HL-60/S4 treated with retinoic acid at 250 ng/mL for 4 days and 3 days (cell line): Measurements from ENCODE around the gene NMNAT2.

ENCODE experiments used
- in situ Hi-C: fragments of 300-500 bp; cut with MboI; formaldehyde crosslinking; loops from 2 replicates; pipeline ENCODE4 v1.7.0; 2022; ENCODE audit warnings: low sequenced_read_pairs

Gene NMNAT2

DNA sequence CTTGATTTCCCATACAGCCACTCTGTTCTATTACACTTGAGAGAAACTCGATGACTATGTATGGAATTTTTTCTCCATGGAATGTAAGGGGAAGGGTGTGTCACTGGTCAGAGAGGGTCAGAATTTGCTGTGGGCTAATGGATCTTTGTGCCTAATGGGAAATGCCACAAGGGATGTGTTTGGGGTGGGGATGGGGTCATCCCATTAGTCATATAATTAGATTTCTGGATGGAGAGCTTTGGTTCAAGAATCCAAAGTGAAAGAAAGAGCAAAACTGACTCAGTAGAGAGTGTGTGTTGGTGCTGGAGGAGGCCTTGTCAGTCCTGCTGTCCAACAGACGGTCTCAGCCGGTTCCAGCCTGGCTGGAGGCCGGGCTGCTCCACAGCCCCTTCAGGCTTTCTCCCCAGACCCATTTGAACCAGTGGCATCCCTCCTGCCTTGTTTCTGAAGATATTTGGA lies 145.8 kb downstream of the NMNAT2 start:
- in situ Hi-C loops: no loop called here

DNA sequence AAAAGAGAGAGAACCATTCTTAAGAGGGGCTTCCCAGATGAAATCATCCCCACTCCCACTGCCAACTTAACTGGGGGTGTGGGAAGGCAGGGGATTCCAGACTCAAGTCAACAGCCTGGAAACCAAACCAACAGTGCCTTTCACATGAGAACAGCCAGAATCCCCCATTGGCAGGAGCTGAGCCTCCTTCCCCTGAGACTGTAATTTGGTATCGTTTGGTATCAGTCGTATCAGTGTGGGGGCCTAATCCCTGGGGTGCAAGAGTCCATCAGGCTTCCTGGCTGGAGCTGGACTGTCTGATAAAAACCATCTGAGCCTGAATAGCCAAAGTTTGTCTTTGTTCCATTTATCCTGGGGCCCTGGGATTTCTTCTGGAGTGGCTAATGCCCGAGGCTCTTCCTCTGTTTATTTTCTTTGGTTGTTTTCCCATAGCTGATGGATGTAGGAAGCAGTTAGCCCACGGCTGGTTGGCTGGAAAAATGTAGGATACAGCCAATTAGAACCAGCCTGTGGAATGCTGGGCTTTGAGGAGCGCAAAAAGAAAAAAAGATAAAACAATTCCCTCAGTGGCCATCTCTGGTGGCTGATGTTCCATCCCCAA lies 147.5 kb downstream of the NMNAT2 start:
- in situ Hi-C loops: no loop called here

DNA sequence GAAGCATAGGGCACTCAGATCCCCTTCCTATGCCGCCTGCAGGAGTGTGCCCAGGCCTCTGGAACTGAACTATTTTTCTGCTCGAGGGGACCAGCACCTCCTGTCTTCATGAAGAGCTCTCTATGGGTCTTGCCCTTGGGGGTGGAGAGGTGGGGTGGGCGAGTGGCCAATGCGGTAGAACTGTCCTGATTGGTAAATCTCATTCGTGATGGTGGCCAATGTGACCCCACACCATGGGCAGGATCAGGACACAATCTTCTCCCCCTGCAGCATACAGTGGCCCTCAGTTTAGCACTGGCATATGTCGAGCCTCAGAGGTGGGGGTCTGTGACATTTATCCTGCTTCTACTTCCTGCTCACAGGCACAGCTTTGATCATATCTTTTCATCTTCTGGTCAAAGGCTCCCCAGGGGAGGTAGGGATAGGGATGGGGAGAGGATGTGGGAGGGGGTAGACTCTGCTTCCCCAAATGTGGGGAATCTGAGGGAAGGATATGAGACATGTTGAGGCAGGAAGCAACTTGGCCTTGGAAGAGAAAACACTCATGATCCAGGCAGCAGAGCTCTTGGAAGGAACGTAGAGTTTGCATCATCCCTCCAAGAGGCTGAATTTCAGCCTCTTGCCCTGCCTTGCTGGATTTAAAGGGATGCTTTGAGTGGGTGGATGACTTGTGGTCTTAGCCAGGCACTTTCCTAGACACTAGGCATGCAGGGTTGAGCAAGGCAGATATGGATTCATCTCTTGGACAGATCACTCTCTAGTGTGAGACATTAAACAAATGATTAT lies 150.3 kb downstream of the NMNAT2 start:
- in situ Hi-C loops: no loop called here

DNA sequence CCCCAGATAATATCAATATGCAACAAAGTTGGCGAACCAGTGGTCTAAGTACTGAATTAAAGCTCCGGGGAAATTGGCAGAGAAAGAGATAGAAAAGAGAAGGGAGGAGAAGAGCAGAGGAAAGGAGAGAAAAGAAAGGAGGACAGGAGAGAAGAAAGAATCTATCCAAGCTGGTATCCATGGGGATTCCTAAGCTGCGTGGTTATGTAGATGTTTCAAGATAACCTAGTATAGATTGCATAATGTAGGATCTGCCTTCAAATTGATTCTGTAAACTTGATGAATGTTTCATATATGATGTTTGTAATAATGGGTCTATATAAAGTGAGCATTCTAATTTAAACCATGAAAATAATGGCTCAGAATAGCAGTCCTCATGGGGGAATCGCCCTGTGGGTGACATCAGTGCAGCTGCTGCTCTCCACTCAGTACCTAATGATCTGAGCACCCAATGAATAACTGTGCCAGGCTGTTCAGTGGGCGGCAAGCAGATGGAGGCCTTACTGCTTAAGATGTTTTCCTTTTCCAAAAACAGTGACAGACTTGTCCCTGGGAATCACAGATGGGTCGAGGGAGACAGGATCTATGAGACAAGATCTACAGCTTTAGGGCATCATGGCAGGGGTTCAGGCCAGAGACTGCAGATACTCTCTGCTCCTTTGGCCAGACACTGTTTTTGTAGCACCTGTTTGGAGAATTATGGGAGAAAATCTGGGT lies 154.1 kb downstream of the NMNAT2 start:
- in situ Hi-C loops: no loop called here

DNA sequence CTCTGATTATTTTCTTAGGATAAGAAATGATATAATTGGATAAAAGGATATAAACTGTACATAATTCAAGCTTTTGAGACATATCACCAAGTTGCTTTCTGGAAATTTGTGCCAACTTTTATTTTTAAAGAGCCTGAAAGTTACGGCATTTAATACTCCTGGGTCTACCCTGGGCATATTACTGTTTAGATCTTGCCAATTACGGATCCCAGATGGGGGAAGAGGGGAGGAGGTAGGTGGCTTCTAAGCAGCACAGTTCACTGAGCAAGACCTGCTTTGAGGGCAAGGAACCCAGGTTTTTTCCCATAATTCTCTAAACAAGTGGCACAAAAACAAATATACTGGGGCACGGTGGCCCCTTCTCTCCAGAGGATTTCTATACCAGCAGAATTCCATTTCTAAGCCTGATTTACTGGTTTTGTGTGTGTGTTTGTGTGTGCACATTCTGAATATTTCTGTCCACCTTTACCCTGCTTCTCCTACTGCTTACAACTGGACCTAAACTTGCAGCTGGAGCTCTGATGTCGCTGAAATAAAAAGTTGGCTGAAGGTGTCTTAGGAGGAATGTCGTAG lies 155.5 kb downstream of the NMNAT2 start:
- in situ Hi-C loops: no loop called here

DNA sequence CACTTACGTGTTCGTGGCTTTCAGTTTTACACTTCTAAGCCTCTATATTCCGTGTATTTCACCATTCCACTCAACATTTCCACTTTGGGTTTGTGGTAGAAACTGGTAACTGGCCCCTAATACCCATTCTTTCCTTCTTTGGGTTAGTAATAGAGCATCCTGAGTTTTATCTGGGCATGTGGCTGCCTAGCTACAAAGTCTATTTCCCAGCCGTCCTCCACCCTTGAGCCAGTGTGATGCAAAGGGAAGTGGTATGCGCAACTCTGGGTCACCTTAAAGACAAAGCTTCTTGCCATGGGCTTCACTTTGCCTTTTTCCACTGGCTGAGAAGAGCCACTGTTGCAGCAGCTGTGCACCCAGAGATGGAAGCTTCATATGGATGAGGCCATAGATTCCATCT lies 158.3 kb downstream of the NMNAT2 start:
- in situ Hi-C loops: no loop called here

DNA sequence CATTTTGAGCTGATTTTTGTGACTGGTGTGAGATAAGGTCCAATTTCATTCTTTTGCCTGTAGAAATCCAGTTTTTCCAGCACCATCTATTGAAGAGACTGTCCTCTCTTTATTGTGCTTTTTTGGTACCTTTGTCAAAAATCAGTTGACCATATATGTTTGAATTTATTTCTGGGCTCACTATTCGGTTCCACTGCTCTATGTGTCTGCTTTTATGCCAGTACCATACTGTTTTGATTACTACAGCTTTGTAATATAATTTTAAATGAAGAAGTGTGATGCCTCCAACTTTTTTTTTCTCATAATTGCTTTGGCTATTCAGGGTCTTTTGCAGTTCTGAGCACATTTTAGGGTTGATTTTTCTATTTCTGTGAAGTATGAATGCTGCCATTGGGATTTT lies 163.1 kb downstream of the NMNAT2 start:
- in situ Hi-C loops: no loop called here

DNA sequence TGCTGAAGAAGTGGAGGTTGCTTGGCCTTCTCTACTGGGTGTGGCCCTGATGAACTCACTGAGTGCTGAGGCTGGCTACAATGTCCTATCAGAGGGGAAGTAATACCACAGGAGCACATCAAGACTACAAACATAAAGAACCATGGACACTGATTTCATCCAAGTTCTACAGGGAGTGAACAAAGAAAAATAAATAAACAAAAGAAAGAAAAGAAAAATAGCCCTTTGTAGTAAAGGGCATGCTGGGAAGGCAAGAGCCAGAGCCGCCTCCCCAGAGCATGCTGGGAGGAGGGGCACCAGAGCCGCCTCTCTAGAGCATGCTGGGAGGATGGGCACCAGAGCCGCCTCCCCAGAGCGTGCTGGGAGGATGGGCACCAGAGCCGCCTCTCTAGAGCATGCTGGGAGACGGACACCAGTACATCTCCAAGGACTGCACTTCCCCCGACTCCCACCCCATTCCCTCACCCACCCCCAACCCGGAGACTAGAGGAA lies 166.2 kb downstream of the NMNAT2 start:
- in situ Hi-C loops: no loop called here

DNA sequence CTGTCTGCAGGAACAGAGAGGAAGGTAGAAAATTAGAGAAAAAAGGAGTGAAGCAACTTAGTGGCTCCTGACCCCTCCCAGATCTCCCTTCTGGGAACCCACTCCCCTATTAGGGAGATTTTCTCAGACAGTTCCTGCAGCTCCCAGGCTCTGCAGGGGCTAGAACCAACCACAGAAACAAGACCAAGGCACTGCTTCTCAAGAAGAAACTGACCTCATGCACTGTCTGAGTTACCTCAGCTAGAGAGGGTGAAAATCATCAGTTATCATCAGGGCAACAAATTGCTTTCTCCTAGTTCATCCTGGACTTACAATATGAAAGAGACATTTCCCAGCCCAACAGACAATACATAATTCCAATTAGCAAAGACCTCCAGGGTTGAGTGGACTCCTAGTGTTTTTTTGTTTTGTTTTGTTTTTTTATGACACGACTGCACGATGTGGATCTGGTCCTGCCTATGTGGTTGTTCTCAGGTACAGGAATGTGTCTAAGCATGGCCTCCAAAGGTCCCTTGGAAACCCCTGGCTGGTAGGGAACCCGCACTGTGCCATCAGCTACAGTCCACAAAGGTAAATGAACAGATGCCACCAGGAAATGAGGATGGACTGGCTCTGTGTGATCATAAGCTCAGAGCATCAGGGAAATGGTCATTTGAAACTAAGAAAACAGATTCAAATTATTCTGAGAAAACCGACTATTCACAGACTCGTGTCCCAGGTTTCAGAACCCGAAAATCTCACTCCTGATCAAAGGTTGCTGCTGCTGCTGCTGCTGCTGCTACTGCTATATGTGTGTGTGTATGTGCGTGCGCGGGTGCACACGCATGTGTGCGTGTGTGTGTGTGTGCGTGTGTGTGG lies 166.8 kb downstream of the NMNAT2 start:
- in situ Hi-C loops: no loop called here

DNA sequence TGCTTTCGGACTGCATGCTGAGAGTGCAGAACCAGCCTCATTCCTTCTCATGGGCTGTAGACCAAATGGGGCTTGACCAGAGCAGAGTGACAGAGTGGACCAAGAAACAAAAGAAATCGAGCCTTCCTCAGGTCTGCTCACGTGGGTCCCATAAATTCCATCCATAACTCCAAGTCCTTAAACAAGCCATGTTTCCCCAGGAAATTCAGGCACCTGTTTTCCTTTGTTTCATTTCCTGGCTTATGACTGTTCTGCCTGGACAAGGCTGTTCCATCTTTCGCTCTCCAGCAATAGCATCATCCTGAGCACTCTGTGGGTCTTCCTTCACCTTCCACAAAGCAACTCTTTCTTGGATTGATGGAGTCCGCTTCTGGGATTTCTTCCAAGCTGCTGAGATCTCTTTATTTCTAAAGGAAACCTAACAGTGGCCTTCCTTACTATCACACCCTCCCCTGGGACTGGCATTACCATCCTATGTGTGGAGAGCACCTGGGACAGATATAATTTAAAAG lies 168.2 kb downstream of the NMNAT2 start:
- in situ Hi-C loops: no loop called here

DNA sequence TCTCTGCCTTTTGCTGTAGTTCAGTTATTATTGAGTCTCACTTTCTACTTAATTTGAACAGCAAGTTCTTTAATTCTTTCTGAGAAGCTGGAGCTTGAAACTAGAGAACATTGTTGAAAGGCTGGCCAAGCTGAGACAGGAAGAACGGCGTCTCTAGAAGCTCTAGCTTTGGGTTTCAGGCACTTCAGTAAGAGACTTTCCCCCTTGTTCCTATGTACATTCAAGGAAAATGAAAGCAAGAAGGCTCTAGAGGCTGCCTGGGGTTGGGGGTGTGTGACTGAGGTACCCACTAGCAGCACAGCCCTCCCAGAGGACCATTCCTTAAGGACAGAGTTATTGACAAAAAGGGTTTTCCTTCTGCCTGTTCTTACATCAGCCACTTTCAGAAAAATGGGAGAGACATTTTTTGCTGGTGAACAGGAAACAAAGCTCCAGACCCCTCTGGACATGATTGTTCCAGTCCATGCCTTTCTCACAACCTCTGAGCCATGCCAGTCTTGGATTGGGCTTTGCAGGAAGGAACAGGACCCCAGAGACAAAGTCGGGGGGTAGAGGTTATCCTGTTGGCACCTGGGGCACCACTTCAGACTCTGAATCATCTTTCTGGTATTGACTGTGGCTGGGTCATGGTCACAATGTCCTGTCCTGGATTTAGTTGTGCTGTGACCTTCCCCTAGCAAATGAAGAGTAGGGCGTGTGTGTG lies 169.0 kb downstream of the NMNAT2 start:
- in situ Hi-C loops: no loop called here

DNA sequence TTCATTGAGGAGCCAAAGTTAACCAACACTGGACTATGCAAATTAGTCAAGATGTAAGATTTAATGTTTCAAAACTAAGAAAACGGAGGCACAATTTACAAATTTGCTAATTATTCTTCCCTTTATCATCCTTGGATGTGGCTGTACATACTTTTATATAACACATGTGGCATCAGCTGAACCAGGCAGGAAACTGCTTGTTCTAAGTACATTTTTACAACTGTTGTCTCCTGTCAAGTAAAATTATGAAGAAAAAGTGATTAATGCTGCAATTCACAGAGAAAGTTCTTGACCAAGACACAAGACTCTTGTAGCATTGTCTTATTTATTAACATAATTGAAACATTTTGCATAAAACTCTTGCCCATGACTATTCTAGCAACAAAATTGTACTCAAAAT lies 170.2 kb downstream of the NMNAT2 start:
- in situ Hi-C loops: no loop called here

DNA sequence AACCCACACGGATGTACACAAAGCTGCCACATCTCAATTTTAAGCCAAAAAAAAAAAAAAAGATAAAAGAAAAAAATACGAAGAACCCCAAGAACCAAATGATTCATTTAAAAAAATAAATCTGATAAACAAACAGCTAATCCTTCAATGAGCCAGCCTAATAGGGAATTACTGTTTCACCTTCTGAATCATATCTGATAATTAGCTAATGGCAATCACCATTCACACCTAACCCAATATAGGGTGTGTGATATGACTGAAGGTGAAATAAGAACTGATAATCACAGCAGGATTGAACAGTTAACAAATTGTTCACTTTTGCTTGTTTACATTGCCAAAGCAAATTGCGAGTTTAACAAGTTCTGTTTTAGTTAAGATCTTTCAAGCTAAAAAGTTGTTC lies 170.7 kb downstream of the NMNAT2 start:
- in situ Hi-C loops: no loop called here

DNA sequence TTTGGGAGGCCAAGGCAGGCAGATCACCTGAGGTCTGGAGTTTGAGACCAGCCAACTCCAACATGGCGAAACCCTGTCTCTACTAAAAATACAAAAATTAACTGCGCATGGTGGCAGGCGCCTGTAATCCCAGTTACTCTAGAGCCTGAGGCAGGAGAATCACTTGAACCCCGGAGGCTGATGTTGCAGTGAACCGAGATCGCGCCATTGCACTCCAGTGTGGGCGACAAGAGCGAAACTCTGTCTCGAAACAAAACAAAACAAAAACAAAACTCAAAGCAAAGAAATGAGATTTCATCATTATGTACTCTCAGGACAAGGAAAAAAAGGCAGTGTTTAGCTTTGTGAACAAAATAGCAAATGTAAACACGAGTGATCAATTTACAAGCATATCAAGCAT lies 171.1 kb downstream of the NMNAT2 start:
- in situ Hi-C loops: no loop called here

DNA sequence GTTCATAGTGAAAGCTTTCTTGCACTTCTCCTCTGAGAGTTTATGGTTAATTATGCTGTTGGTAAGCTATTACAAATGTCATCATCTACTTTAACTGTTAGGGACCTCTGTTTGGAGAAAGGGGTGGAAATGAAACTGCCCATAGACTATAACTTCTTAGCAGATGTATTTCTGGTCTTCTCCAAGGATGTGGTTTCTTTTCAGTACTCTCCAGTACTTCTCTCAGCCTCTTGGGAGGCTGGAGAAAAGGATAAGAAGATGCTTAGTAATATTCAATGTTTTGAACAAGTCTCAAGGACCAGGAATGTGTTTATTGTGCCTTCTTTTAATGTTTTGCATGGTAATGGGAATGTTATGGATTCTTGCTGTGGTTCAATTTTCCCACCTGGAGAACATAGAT lies 171.7 kb downstream of the NMNAT2 start:
- in situ Hi-C loops: no loop called here

DNA sequence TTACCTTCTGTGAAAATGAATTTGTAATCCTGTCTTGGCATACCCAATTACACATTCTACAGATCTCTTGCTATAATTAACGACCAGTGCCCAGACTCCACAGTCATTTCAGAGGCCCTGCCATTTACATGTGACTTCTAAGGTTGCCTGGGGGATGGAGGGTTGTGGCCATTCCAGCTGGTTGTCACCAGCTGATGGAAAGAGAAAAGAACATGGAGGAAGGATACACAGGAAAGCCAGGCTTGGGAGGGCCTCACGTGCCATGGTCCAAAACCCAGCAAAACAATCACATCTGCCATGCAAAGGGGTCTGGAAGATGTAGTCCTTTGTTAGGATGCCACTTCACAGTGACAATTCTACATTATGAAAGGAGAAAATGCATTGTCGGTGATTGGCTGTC lies 172.8 kb downstream of the NMNAT2 start:
- in situ Hi-C loops: no loop called here

DNA sequence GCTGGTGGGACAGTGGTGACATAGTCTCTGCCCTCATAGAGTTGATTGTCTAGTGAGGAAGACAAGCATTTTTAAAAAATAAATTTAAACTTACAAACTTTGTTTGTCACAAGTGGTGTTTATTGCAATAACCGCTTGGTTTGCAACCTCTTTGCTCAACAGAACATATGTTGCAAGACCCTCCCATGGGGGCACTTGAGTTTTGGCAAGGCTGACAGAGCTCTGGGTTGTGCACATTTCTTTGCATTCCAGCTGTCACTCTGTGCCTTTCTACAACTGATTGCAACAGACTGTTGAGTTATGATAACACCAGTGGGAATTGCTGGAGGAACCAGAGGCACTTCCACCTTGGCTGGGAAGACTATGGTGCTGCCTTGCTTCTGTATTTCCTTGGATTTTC lies 173.7 kb downstream of the NMNAT2 start:
- in situ Hi-C loops: no loop called here

DNA sequence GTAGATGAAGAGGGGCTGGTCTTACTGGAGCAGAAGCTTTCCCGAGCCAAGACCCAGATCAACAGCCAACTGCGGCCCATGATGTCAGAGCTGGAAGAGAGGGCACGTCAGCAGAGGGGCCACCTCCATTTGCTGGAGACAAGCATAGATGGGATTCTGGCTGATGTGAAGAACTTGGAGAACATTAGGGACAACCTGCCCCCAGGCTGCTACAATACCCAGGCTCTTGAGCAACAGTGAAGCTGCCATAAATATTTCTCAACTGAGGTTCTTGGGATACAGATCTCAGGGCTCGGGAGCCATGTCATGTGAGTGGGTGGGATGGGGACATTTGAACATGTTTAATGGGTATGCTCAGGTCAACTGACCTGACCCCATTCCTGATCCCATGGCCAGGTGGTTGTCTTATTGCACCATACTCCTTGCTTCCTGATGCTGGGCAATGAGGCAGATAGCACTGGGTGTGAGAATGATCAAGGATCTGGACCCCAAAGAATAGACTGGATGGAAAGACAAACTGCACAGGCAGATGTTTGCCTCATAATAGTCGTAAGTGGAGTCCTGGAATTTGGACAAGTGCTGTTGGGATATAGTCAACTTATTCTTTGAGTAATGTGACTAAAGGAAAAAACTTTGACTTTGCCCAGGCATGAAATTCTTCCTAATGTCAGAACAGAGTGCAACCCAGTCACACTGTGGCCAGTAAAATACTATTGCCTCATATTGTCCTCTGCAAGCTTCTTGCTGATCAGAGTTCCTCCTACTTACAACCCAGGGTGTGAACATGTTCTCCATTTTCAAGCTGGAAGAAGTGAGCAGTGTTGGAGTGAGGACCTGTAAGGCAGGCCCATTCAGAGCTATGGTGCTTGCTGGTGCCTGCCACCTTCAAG lies 174.8 kb downstream of the NMNAT2 start:
- in situ Hi-C loops: no loop called here

DNA sequence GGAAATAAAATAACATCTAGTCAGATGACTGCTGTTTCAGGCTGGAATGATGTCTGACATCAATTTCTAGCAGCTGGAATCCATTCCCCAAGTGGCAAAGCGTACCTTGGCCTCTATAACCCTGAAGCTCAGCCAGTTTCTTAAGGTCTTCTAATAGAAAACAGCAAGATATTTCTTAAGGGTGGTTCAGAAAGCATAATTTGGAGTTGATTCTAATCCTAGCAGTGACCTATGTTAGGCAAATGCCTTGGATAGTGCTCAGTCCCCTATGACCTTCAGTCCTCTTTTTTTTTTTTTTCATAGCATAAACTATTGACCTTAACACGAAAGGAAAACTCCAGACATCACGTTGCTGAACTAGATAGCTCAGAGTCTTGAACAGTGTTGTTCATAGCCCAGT lies 175.6 kb downstream of the NMNAT2 start:
- in situ Hi-C loops: no loop called here
